GM23338 (cell line): ENCODE results near the gene SLC2A13. TPM values are rescaled to one million over a fixed set of nuclear protein-coding genes. Genes with fewer than 3 reads are reported as not detected.

Source experiments
- ATAC-seq: fragments of 200-7000 bp; cut with Tn5 transposase; 3 replicates; pipeline ENCODE4 v1.9.1; 2020
- DNase-seq: peaks from one replicate; pipeline ENCODE4 v3.0.0-alpha.2; 2015; ENCODE audit warnings: low spot score
- H2AFZ ChIP-seq: fragments of 200-600 bp; sonication (generic); 2 replicates; pipeline ENCODE4 v1.8.0; 2016; ENCODE audit warnings: antibody characterized with exemption, mild to moderate bottlenecking, moderate library complexity
- H3F3A ChIP-seq: fragments of 200-600 bp; sonication (generic); replicated peaks from 2 replicates; pipeline ENCODE4 v1.8.0; 2017; ENCODE audit warnings: antibody characterized with exemption, mixed run types, low read depth
- H3K27ac ChIP-seq: fragments of 200-600 bp; sonication (generic); 2 replicates; pipeline ENCODE4 v1.6.1; 2016; ENCODE audit warnings: low read depth
- H3K27me3 ChIP-seq: fragments of 200-600 bp; sonication (generic); 2 replicates; pipeline ENCODE4 v1.8.0; 2016; ENCODE audit warnings: mild to moderate bottlenecking, mixed run types, moderate library complexity; ENCODE audit not compliant: insufficient read depth
- H3K36me3 ChIP-seq: fragments of 200-600 bp; sonication (generic); 2 replicates; pipeline ENCODE4 v1.8.0; 2016; ENCODE audit warnings: mild to moderate bottlenecking; ENCODE audit not compliant: insufficient read depth
- H3K4me1 ChIP-seq: fragments of 200-600 bp; sonication (generic); 2 replicates; pipeline ENCODE4 v1.8.0; 2016; ENCODE audit warnings: mild to moderate bottlenecking, moderate library complexity; ENCODE audit not compliant: insufficient read depth
- H3K4me2 ChIP-seq: fragments of 200-600 bp; sonication (generic); 2 replicates; pipeline ENCODE4 v1.7.1; 2017; ENCODE audit warnings: mixed run types
- H3K4me3 ChIP-seq: fragments of 200-600 bp; sonication (generic); 2 replicates; pipeline ENCODE4 v1.6.1; 2016; ENCODE audit warnings: mixed run types
- H3K79me2 ChIP-seq: fragments of 200-600 bp; sonication (generic); replicated peaks from 2 replicates; pipeline ENCODE4 v1.8.0; 2017; ENCODE audit warnings: mild to moderate bottlenecking; ENCODE audit not compliant: insufficient read depth
- H3K9me2 ChIP-seq: fragments of 200-600 bp; sonication (generic); 2 replicates; pipeline ENCODE4 v1.8.0; 2017; ENCODE audit not compliant: insufficient read depth
- H4K20me1 ChIP-seq: fragments of 200-600 bp; sonication (generic); replicated peaks from 2 replicates; pipeline ENCODE4 v1.8.0; 2017; ENCODE audit warnings: mild to moderate bottlenecking; ENCODE audit not compliant: insufficient read depth
- H3K27ac Mint-ChIP-seq: 2 replicates; pipeline ENCODE4 v1.8.0; 2020; ENCODE audit warnings: inconsistent platforms, mild to moderate bottlenecking, moderate library complexity, mixed read lengths
- H3K27me3 Mint-ChIP-seq: 3 replicates; pipeline ENCODE4 v1.8.0; 2022; ENCODE audit warnings: low read depth, mild to moderate bottlenecking, moderate library complexity, mixed read lengths, inconsistent platforms; ENCODE audit not compliant: insufficient read depth, poor library complexity
- H3K36me3 Mint-ChIP-seq: 3 replicates; pipeline ENCODE4 v1.8.0; 2021; ENCODE audit warnings: low read depth, mild to moderate bottlenecking, inconsistent platforms, moderate library complexity, mixed read lengths
- H3K4me1 Mint-ChIP-seq: 3 replicates; pipeline ENCODE4 v1.8.0; 2020; ENCODE audit warnings: mild to moderate bottlenecking, inconsistent platforms, mixed read lengths
- H3K4me3 Mint-ChIP-seq: 3 replicates; pipeline ENCODE4 v1.8.0; 2021; ENCODE audit warnings: moderate library complexity, mild to moderate bottlenecking, inconsistent platforms, mixed read lengths
- H3K9me3 Mint-ChIP-seq: 3 replicates; pipeline ENCODE4 v1.8.0; 2020; ENCODE audit warnings: moderate library complexity, mild to moderate bottlenecking, inconsistent platforms, mixed read lengths
- CREB1 ChIP-seq: fragments of 250-450 bp; sonication (Bioruptor Pico); IDR thresholded peaks from 2 replicates; pipeline ENCODE4 v1.5.0; 2020; ENCODE audit warnings: low read depth, mild to moderate bottlenecking, moderate library complexity
- EZH2 ChIP-seq: fragments of 200-600 bp; sonication (generic); IDR thresholded peaks from one replicate; pipeline ENCODE4 v1.8.0; 2017; ENCODE audit warnings: antibody characterized with exemption, mild to moderate bottlenecking, low read depth; ENCODE audit not compliant: unreplicated experiment
- EZH2phosphoT487 ChIP-seq: fragments of 200-600 bp; sonication (generic); IDR thresholded peaks from one replicate; pipeline ENCODE4 v1.8.1; 2018; ENCODE audit warnings: antibody characterized with exemption; ENCODE audit not compliant: unreplicated experiment
- JUNB ChIP-seq: IDR thresholded peaks from one replicate; pipeline ENCODE4 v1.6.1; 2016; ENCODE audit warnings: antibody characterized with exemption; ENCODE audit not compliant: unreplicated experiment
- NANOG ChIP-seq: IDR thresholded peaks from 2 replicates; pipeline ENCODE4 v1.6.1; 2016; ENCODE audit warnings: antibody characterized with exemption, borderline replicate concordance
- POLR2AphosphoS5 ChIP-seq: IDR thresholded peaks from 2 replicates; pipeline ENCODE4 v1.6.1; 2016; ENCODE audit warnings: antibody characterized with exemption, low read depth
- STAT1 ChIP-seq: IDR thresholded peaks from one replicate; pipeline ENCODE4 v1.6.1; 2016; ENCODE audit warnings: antibody characterized with exemption; ENCODE audit not compliant: unreplicated experiment
- ZNF114 ChIP-seq: fragments of 250-450 bp; sonication (Bioruptor Pico); IDR thresholded peaks from 2 replicates; pipeline ENCODE4 v1.5.0; 2020; ENCODE audit warnings: mild to moderate bottlenecking, moderate library complexity
- ZNF331 ChIP-seq: fragments of 250-450 bp; sonication (Bioruptor Pico); IDR thresholded peaks from 2 replicates; pipeline ENCODE4 v1.5.0; 2020; ENCODE audit warnings: low read depth, mild to moderate bottlenecking, moderate library complexity
- polyA plus RNA-seq: library from polyadenylated mRNA; unstranded; fragments of >200 nt; fragmentation: Nextera tagmentation; extraction: Ambion mirVana; gene quantifications from 2 replicates; pipeline ENCODE4 v1.2.1, GENCODE V29; 2016
- total RNA-seq: library from RNA; depleted of rRNA; stranded (reverse); fragments of >200 nt; shearing (Covaris generic); gene quantifications from 2 replicates; pipeline ENCODE4 v1.2.3, GENCODE V29; 2014
- TF ChIP-seq, protein P1 (sequence below): IDR thresholded peaks from 2 replicates; pipeline ENCODE4 v1.6.1; 2016; ENCODE audit warnings: antibody characterized with exemption
- TF ChIP-seq, protein P2 (sequence below), 2 experiments: fragments of 200-600 bp in 1 of 2; sonication (generic) in 1 of 2; conservative IDR thresholded peaks; 2 replicates each; pipeline versions ENCODE4 v1.5.1 to v1.6.1; 2016 to 2017; ENCODE audit warnings: antibody characterized with exemption in 2 of 2, low read depth in 2 of 2, mild to moderate bottlenecking in 2 of 2, moderate library complexity in 1 of 2
- TF ChIP-seq, protein P3 (sequence below): IDR thresholded peaks from one replicate; pipeline ENCODE4 v1.6.1; 2018; ENCODE audit warnings: antibody characterized with exemption; ENCODE audit not compliant: unreplicated experiment

SLC2A13 gene
- total and polyA plus RNA-seq, 2 experiments from 2014 or later = 6.8 to 22.7 TPM

DNA sequence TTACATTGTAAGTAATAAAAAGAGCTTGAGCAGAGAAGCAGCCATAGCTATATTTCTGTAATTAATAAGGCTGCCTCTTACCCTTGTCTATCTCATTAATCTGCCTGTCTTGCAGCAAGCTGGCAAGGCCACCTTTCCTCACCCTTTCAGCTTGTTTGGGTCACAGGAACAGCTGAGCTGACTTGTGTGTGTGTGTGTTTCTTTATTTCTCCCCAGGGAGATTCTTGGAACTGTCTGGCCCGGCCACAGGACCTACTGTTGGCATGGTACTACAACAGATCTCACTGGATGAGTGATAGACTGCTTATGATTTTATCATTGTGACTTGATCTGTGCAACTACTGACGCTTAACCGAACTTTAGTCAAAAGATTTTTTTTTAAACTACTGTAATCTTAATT, 213.7 kb downstream of the SLC2A13 start (continued):
- TF ChIP-seq, protein P1, sequence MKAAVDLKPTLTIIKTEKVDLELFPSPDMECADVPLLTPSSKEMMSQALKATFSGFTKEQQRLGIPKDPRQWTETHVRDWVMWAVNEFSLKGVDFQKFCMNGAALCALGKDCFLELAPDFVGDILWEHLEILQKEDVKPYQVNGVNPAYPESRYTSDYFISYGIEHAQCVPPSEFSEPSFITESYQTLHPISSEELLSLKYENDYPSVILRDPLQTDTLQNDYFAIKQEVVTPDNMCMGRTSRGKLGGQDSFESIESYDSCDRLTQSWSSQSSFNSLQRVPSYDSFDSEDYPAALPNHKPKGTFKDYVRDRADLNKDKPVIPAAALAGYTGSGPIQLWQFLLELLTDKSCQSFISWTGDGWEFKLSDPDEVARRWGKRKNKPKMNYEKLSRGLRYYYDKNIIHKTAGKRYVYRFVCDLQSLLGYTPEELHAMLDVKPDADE = no peak
- TF ChIP-seq, protein P2, sequence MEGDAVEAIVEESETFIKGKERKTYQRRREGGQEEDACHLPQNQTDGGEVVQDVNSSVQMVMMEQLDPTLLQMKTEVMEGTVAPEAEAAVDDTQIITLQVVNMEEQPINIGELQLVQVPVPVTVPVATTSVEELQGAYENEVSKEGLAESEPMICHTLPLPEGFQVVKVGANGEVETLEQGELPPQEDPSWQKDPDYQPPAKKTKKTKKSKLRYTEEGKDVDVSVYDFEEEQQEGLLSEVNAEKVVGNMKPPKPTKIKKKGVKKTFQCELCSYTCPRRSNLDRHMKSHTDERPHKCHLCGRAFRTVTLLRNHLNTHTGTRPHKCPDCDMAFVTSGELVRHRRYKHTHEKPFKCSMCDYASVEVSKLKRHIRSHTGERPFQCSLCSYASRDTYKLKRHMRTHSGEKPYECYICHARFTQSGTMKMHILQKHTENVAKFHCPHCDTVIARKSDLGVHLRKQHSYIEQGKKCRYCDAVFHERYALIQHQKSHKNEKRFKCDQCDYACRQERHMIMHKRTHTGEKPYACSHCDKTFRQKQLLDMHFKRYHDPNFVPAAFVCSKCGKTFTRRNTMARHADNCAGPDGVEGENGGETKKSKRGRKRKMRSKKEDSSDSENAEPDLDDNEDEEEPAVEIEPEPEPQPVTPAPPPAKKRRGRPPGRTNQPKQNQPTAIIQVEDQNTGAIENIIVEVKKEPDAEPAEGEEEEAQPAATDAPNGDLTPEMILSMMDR (conservative IDR thresholded peaks at IDR 0.05; ENCODE audit: low read depth in 2 of 2) = no peak
- TF ChIP-seq, protein P3, sequence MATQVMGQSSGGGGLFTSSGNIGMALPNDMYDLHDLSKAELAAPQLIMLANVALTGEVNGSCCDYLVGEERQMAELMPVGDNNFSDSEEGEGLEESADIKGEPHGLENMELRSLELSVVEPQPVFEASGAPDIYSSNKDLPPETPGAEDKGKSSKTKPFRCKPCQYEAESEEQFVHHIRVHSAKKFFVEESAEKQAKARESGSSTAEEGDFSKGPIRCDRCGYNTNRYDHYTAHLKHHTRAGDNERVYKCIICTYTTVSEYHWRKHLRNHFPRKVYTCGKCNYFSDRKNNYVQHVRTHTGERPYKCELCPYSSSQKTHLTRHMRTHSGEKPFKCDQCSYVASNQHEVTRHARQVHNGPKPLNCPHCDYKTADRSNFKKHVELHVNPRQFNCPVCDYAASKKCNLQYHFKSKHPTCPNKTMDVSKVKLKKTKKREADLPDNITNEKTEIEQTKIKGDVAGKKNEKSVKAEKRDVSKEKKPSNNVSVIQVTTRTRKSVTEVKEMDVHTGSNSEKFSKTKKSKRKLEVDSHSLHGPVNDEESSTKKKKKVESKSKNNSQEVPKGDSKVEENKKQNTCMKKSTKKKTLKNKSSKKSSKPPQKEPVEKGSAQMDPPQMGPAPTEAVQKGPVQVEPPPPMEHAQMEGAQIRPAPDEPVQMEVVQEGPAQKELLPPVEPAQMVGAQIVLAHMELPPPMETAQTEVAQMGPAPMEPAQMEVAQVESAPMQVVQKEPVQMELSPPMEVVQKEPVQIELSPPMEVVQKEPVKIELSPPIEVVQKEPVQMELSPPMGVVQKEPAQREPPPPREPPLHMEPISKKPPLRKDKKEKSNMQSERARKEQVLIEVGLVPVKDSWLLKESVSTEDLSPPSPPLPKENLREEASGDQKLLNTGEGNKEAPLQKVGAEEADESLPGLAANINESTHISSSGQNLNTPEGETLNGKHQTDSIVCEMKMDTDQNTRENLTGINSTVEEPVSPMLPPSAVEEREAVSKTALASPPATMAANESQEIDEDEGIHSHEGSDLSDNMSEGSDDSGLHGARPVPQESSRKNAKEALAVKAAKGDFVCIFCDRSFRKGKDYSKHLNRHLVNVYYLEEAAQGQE = no peak
- no peak for TF ChIP-seq EZH2phosphoT487
- TF ChIP-seq POLR2AphosphoS5 = no peak
- no peak for TF ChIP-seq NANOG

DNA sequence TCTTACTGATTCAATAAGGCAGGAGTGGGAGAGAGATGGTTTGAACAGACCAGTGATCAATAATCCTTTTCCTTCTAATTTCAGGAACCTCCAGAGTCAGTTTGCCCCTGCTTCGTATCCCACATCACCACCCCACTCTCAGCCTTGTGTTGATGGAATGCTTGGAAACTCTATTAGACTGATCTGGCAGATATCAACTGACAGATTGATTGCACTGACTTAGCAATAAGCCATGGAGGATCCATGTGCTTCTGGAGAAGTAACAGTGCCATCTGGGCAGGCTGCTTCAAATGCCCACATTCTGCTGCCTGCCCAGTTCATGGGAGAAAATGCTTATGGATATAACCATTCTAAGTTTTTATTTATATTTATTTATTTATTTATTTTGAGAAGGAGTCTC, 218.0 kb downstream of the SLC2A13 start:
- Histone ChIP-seq H3K4me1 (peaks cover 22% of the 10 kb centered on the region), H2AFZ (no peak overlapping the region), H3K27me3 (no peaks in the 10 kb centered on the region), H3K9me2 (no peaks in the 10 kb centered on the region), H3K79me2 (no peaks in the 10 kb centered on the region), H3K36me3 (no peaks in the 10 kb centered on the region), H3F3A (no peaks in the 10 kb centered on the region), H3K4me2 (no peak overlapping the region), H4K20me1 (no peaks in the 10 kb centered on the region), H3K27ac (no peak overlapping the region), H3K4me3 (no peak overlapping the region)
- no peaks in the 10 kb centered on the region; the same call in 2 of the 3 replicates for H3K9me3 Mint-ChIP-seq
- H3K36me3 Mint-ChIP-seq = no peaks in the 10 kb centered on the region
- peaks cover 20% of the 10 kb centered on the region for H3K4me1 Mint-ChIP-seq
- no peak overlapping the region for H3K27ac Mint-ChIP-seq
- no peak for DNase-seq
- ATAC-seq = no peak
- H3K27me3 Mint-ChIP-seq = no peaks in the 10 kb centered on the region
- no peak overlapping the region for H3K4me3 Mint-ChIP-seq
- TF ChIP-seq EZH2phosphoT487 (no peak), POLR2AphosphoS5 (no peak), NANOG (no peak), JUNB (no peak), EZH2 (no peak), ZNF114 (CRISPR knock-in tag) (no peak), CREB1 (CRISPR knock-in tag) (no peak), STAT1 (no peak), ZNF331 (CRISPR knock-in tag) (no peak)
- TF ChIP-seq, protein P1 = no peak
- TF ChIP-seq, protein P3 = no peak
